Measurements from ENCODE around the gene BRCA2.

Gene BRCA2

GRCh38 chr13:32407854-32408253 is 92.5 kb downstream of the BRCA2 start:
- no peak for TF ChIP-seq CTCF (IDR thresholded peaks at IDR 0.05; ENCODE audit: low read length, missing control alignments)
- no peak overlapping the region for H3K4me3 ChIP-seq (replicated peaks; ENCODE audit: low read depth, low read length)
- no peak for DNase-seq (ENCODE audit: low read depth)

- DNase-seq (ENCODE audit: low read depth) = no peak
- TF ChIP-seq CTCF (IDR thresholded peaks at IDR 0.05; ENCODE audit: low read length, missing control alignments) = no peak
- H3K4me3 ChIP-seq (replicated peaks; ENCODE audit: low read depth, low read length) = no peak overlapping the region
These were observed 93.1 kb downstream of the BRCA2 start for GRCh38 chr13:32408296-32409000.

GRCh38 chr13:32409001-32409313 is 93.6 kb downstream of the BRCA2 start:
- TF ChIP-seq CTCF (IDR thresholded peaks at IDR 0.05; ENCODE audit: low read length, missing control alignments) = no peak
- H3K4me3 ChIP-seq (replicated peaks; ENCODE audit: low read depth, low read length) = no peak overlapping the region
- DNase-seq (ENCODE audit: low read depth) = no peak

GRCh38 chr13:32409561-32410421 is 94.5 kb downstream of the BRCA2 start:
- peak overlapping the region; percentile 17 for H3K4me3 ChIP-seq (replicated peaks; ENCODE audit: low read depth, low read length)
- peak; percentile 82 for DNase-seq (ENCODE audit: low read depth)
- TF ChIP-seq CTCF (IDR thresholded peaks at IDR 0.05; ENCODE audit: low read length, missing control alignments) = no peak

GRCh38 chr13:32413284-32413683 is 98.0 kb downstream of the BRCA2 start:
- H3K4me3 ChIP-seq (replicated peaks; ENCODE audit: low read depth, low read length) = no peak overlapping the region
- no peak for DNase-seq (ENCODE audit: low read depth)
- TF ChIP-seq CTCF (IDR thresholded peaks at IDR 0.05; ENCODE audit: low read length, missing control alignments) = no peak

GRCh38 chr13:32414580-32414979 is 99.3 kb downstream of the BRCA2 start:
- H3K4me3 ChIP-seq (replicated peaks; ENCODE audit: low read depth, low read length) = no peak overlapping the region
- DNase-seq (ENCODE audit: low read depth) = no peak
- no peak for TF ChIP-seq CTCF (IDR thresholded peaks at IDR 0.05; ENCODE audit: low read length, missing control alignments)
